IPS DF 6.9 (cell line): ENCODE results near the gene SETBP1.

Source experiments
- DNase-seq: peaks from one replicate; pipeline ENCODE4 v3.0.0-alpha.2; 2013; ENCODE audit warnings: low read depth, low spot score
- H3K27ac ChIP-seq: one replicate; pipeline ENCODE4 v1.5.1; 2013; ENCODE audit warnings: low read length, control low read depth
- H3K27me3 ChIP-seq: 2 replicates; pipeline ENCODE4 v1.6.1; 2013; ENCODE audit warnings: mild to moderate bottlenecking, low read length; ENCODE audit not compliant: control insufficient read depth, insufficient read depth
- H3K36me3 ChIP-seq: 2 replicates; pipeline ENCODE4 v1.6.1; 2013; ENCODE audit warnings: low read length; ENCODE audit not compliant: control insufficient read depth, insufficient read depth
- H3K4me1 ChIP-seq: 2 replicates; pipeline ENCODE4 v1.6.1; 2013; ENCODE audit warnings: low read length; ENCODE audit not compliant: control insufficient read depth, insufficient read depth
- H3K4me3 ChIP-seq: 2 replicates; pipeline ENCODE4 v1.5.1; 2013; ENCODE audit warnings: mild to moderate bottlenecking, low read length
- H3K9me3 ChIP-seq: 2 replicates; pipeline ENCODE4 v1.6.1; 2013; ENCODE audit warnings: low read length, inconsistent platforms; ENCODE audit not compliant: control insufficient read depth, insufficient read depth
- whole genome bisulfite sequencing: extraction: QIAGEN DNeasy Blood & Tissue Kit; methylation state at CpG from one replicate; pipeline ENCODE4 v1.1.7; 2013; ENCODE audit warnings: mixed read lengths, missing lambda C conversion rate; ENCODE audit not compliant: insufficient read length, insufficient coverage; 5-methylcytosine and 5-hydroxymethylcytosine counted together

The SETBP1 gene

GRCh38 chr18:45040879-45041278, 360.2 kb downstream of the SETBP1 start:
- no peaks in the 10 kb centered on the region for H3K9me3 ChIP-seq
- H3K4me1 ChIP-seq = no peaks in the 10 kb centered on the region

GRCh38 chr18:45044787-45045186, 364.1 kb downstream of the SETBP1 start:
- no peak for DNase-seq
- no peaks in the 10 kb centered on the region for H3K4me1 ChIP-seq
- H3K36me3 ChIP-seq = no peaks in the 10 kb centered on the region
- no peaks in the 10 kb centered on the region for H3K9me3 ChIP-seq
- H3K27ac ChIP-seq = no peak overlapping the region
- no CpG with 5 or more reads among the region's 7 CpGs for WGBS
- H3K27me3 ChIP-seq = no peaks in the 10 kb centered on the region
- no peak overlapping the region for H3K4me3 ChIP-seq

More at GRCh38 chr18:45040879-45041278, 360.2 kb downstream of the SETBP1 start:
- no peaks in the 10 kb centered on the region for H3K36me3 ChIP-seq
- H3K27me3 ChIP-seq = no peaks in the 10 kb centered on the region
- no peak overlapping the region for H3K27ac ChIP-seq
- no peak for DNase-seq
- no CpG with 5 or more reads among the region's 1 CpG for WGBS
- H3K4me3 ChIP-seq = no peak overlapping the region

GRCh38 chr18:45046228-45046627, 365.5 kb downstream of the SETBP1 start:
- no peaks in the 10 kb centered on the region for H3K36me3 ChIP-seq
- H3K9me3 ChIP-seq = no peaks in the 10 kb centered on the region
- no peak for DNase-seq
- WGBS = no CpG with 5 or more reads among the region's 3 CpGs
- no peaks in the 10 kb centered on the region for H3K27me3 ChIP-seq
- H3K4me1 ChIP-seq = no peaks in the 10 kb centered on the region
- H3K27ac ChIP-seq = no peak overlapping the region
- H3K4me3 ChIP-seq = no peak overlapping the region

GRCh38 chr18:45046961-45047360, 366.3 kb downstream of the SETBP1 start:
- no peaks in the 10 kb centered on the region for H3K36me3 ChIP-seq
- H3K4me3 ChIP-seq = no peak overlapping the region
- H3K9me3 ChIP-seq = no peaks in the 10 kb centered on the region
- H3K27me3 ChIP-seq = no peaks in the 10 kb centered on the region
- no peak for DNase-seq
- H3K27ac ChIP-seq = no peak overlapping the region
- no CpG with 5 or more reads among the region's 6 CpGs for WGBS
- H3K4me1 ChIP-seq = no peaks in the 10 kb centered on the region

GRCh38 chr18:45049578-45050319, 369.1 kb downstream of the SETBP1 start:
- no peak overlapping the region for H3K27ac ChIP-seq
- DNase-seq = no peak
- WGBS = no CpG with 5 or more reads among the region's 4 CpGs

GRCh38 chr18:45050712-45051601, 370.3 kb downstream of the SETBP1 start:
- H3K4me1 ChIP-seq = no peaks in the 10 kb centered on the region
- no peaks in the 10 kb centered on the region for H3K9me3 ChIP-seq
- H3K27me3 ChIP-seq = no peaks in the 10 kb centered on the region
- no peaks in the 10 kb centered on the region for H3K36me3 ChIP-seq
- WGBS = no CpG with 5 or more reads among the region's 3 CpGs
- no peak for DNase-seq
- H3K27ac ChIP-seq = no peak overlapping the region
- H3K4me3 ChIP-seq = no peak overlapping the region

More at GRCh38 chr18:45049578-45050319, 369.1 kb downstream of the SETBP1 start:
- no peaks in the 10 kb centered on the region for H3K4me1 ChIP-seq
- H3K4me3 ChIP-seq = no peak overlapping the region
- no peaks in the 10 kb centered on the region for H3K9me3 ChIP-seq
- H3K36me3 ChIP-seq = no peaks in the 10 kb centered on the region
- H3K27me3 ChIP-seq = no peaks in the 10 kb centered on the region

- WGBS = no CpG with 5 or more reads among the region's 3 CpGs
- Histone ChIP-seq H3K4me3 (no peak overlapping the region), H3K27ac (no peak overlapping the region), H3K27me3 (no peaks in the 10 kb centered on the region), H3K4me1 (no peaks in the 10 kb centered on the region), H3K9me3 (no peaks in the 10 kb centered on the region), H3K36me3 (no peaks in the 10 kb centered on the region)
- no peak for DNase-seq
Measured at GRCh38 chr18:45054636-45055035, 373.9 kb downstream of the SETBP1 start.

GRCh38 chr18:45055811-45056210, 375.1 kb downstream of the SETBP1 start:
- no peaks in the 10 kb centered on the region for H3K9me3 ChIP-seq
- DNase-seq = no peak
- H3K4me3 ChIP-seq = no peak overlapping the region
- whole genome bisulfite sequencing = no CpG with 5 or more reads among the region's 1 CpG
- H3K27me3 ChIP-seq = no peaks in the 10 kb centered on the region
- no peaks in the 10 kb centered on the region for H3K36me3 ChIP-seq
- no peak overlapping the region for H3K27ac ChIP-seq
- no peaks in the 10 kb centered on the region for H3K4me1 ChIP-seq

- no peaks in the 10 kb centered on the region for H3K4me1 ChIP-seq
Measured at GRCh38 chr18:45056926-45057325, 376.2 kb downstream of the SETBP1 start.

GRCh38 chr18:45057955-45058600, 377.4 kb downstream of the SETBP1 start:
- Histone ChIP-seq H3K4me3 (no peak overlapping the region), H3K27me3 (no peaks in the 10 kb centered on the region), H3K4me1 (no peaks in the 10 kb centered on the region), H3K9me3 (no peaks in the 10 kb centered on the region), H3K27ac (no peak overlapping the region), H3K36me3 (no peaks in the 10 kb centered on the region)
- no peak for DNase-seq
- WGBS = no CpG with 5 or more reads among the region's 4 CpGs

More at GRCh38 chr18:45056926-45057325, 376.2 kb downstream of the SETBP1 start:
- Histone ChIP-seq H3K4me3 (no peak overlapping the region), H3K27ac (no peak overlapping the region), H3K27me3 (no peaks in the 10 kb centered on the region), H3K9me3 (no peaks in the 10 kb centered on the region), H3K36me3 (no peaks in the 10 kb centered on the region)
- no peak for DNase-seq
